Smooth muscle cell (in vitro differentiated cells): ENCODE measurements around the gene TRIM39. TPM values are rescaled to one million over a fixed set of nuclear protein-coding genes. Genes with fewer than 3 reads are reported as not detected.
A peak's percentile ranks its signal among the peaks of the same experiment; 100 is the strongest.

Source experiments
- DNase-seq: peaks from one replicate; lab custom pipeline; 2025; ENCODE audit not compliant: unreplicated experiment; lab: John Stamatoyannopoulos, UW
- H2AFZ ChIP-seq: fragments of 200-600 bp; sonication (generic); 2 replicates; pipeline ENCODE4 v1.6.0; 2016; ENCODE audit warnings: antibody characterized with exemption, low read depth, mild to moderate bottlenecking
- H3F3A ChIP-seq: fragments of 200-600 bp; sonication (generic); 2 replicates; pipeline ENCODE4 v1.6.0; 2017; ENCODE audit warnings: antibody characterized with exemption, low read depth
- H3K27ac ChIP-seq: fragments of 200-600 bp; sonication (generic); 2 replicates; pipeline ENCODE4 v1.5.1; 2016; ENCODE audit warnings: low read depth, mild to moderate bottlenecking
- H3K27me3 ChIP-seq: fragments of 200-600 bp; sonication (generic); 2 replicates; pipeline ENCODE4 v1.6.1; 2016; ENCODE audit warnings: low read depth, mild to moderate bottlenecking
- H3K36me3 ChIP-seq: fragments of 200-600 bp; sonication (generic); 2 replicates; pipeline ENCODE4 v1.5.1; 2016; ENCODE audit warnings: low read depth
- H3K4me1 ChIP-seq: fragments of 200-600 bp; sonication (generic); 2 replicates; pipeline ENCODE4 v1.5.1; 2016; ENCODE audit warnings: low read depth
- H3K4me2 ChIP-seq: fragments of 200-600 bp; sonication (generic); 2 replicates; pipeline ENCODE4 v1.6.0; 2016; ENCODE audit warnings: mild to moderate bottlenecking
- H3K4me3 ChIP-seq: fragments of 200-600 bp; sonication (generic); 2 replicates; pipeline ENCODE4 v1.5.1; 2016; ENCODE audit warnings: mild to moderate bottlenecking
- H3K79me2 ChIP-seq: fragments of 200-600 bp; sonication (generic); 2 replicates; pipeline ENCODE4 v1.6.0; 2016; ENCODE audit warnings: low read depth, mild to moderate bottlenecking
- H3K9ac ChIP-seq: fragments of 200-600 bp; sonication (generic); 2 replicates; pipeline ENCODE4 v1.6.0; 2016; ENCODE audit warnings: low read depth
- H3K9me3 ChIP-seq: fragments of 200-600 bp; sonication (generic); replicated peaks from 2 replicates; pipeline ENCODE4 v1.5.1; 2016; ENCODE audit warnings: low read depth
- H4K20me1 ChIP-seq: fragments of 200-600 bp; sonication (generic); 2 replicates; pipeline ENCODE4 v1.6.0; 2016; ENCODE audit warnings: low read depth
- CTCF ChIP-seq: fragments of 200-600 bp; sonication (generic); IDR thresholded peaks from 2 replicates; pipeline ENCODE4 v1.5.1; 2017; ENCODE audit warnings: borderline replicate concordance, mild to moderate bottlenecking, antibody characterized with exemption; ENCODE audit not compliant: insufficient read depth, poor library complexity, severe bottlenecking
- WGBS: methylation state at CpG from one replicate; pipeline ENCODE4 v1.1.7; 2016; ENCODE audit warnings: low lambda C conversion rate; 5-methylcytosine and 5-hydroxymethylcytosine counted together
- polyA plus RNA-seq: library from polyadenylated mRNA; unstranded; fragments of >200 nt; fragmentation: Nextera tagmentation; extraction: Ambion mirVana; gene quantifications from 2 replicates; pipeline ENCODE4 v1.2.1, GENCODE V29; 2016
- total RNA-seq: library from RNA; depleted of rRNA; stranded (reverse); fragments of >200 nt; gene quantifications from 2 replicates; pipeline ENCODE4 v1.2.3, GENCODE V29; 2014

The TRIM39 gene
- total and polyA plus RNA-seq, 2 experiments from 2014 or later: 12.4 to 22.6 TPM

- Histone ChIP-seq H3F3A (peaks cover 4% of the 10 kb centered on the region), H3K27me3 (no peaks in the 10 kb centered on the region), H3K4me1 (peaks cover 43% of the 10 kb centered on the region), H3K9ac (peak overlapping the region; percentile 40), H3K27ac (peak overlapping the region; percentile 100), H3K4me3 (no peak overlapping the region), H3K36me3 (no peaks in the 10 kb centered on the region), H4K20me1 (peaks cover 73% of the 10 kb centered on the region), H2AFZ (no peak overlapping the region), H3K79me2 (peaks cover 77% of the 10 kb centered on the region), H3K9me3 (no peaks in the 10 kb centered on the region), H3K4me2 (peak overlapping the region; percentile 98)
- no peak for TF ChIP-seq CTCF
- 52% methylated on average over 20 of the region's 20 CpGs for WGBS
- DNase-seq: no peak
Measured at GRCh38 chr6:30322527-30323501, 3.9 kb upstream of the TRIM39 start.

GRCh38 chr6:30323806-30324205, 2.9 kb upstream of the TRIM39 start:
- Histone ChIP-seq H3K4me2 (peak overlapping the region; percentile 98), H3K27ac (peak overlapping the region; percentile 100), H3K4me3 (peak overlapping the region; percentile 92), H3K9me3 (no peaks in the 10 kb centered on the region), H3K36me3 (no peaks in the 10 kb centered on the region), H3F3A (peaks cover 4% of the 10 kb centered on the region), H3K27me3 (no peaks in the 10 kb centered on the region), H3K9ac (peak overlapping the region; percentile 40), H4K20me1 (peaks cover 63% of the 10 kb centered on the region), H3K4me1 (peaks cover 43% of the 10 kb centered on the region), H2AFZ (no peak overlapping the region), H3K79me2 (peaks cover 70% of the 10 kb centered on the region)
- WGBS: 92% methylated on average over 1 of the region's 1 CpG
- DNase-seq: no peak
- TF ChIP-seq CTCF: no peak

- H2AFZ ChIP-seq: no peak overlapping the region
- 1% methylated on average over 10 of the region's 10 CpGs for WGBS
- peak overlapping the region; percentile 99 for H3K9ac ChIP-seq
- H3K9me3 ChIP-seq: no peaks in the 10 kb centered on the region
- peaks cover 49% of the 10 kb centered on the region for H4K20me1 ChIP-seq
- peaks cover 3% of the 10 kb centered on the region for H3K36me3 ChIP-seq
- H3F3A ChIP-seq: peaks cover 4% of the 10 kb centered on the region
- H3K79me2 ChIP-seq: peaks cover 55% of the 10 kb centered on the region
- no peaks in the 10 kb centered on the region for H3K27me3 ChIP-seq
- no peak for TF ChIP-seq CTCF
- peak overlapping the region; percentile 100 for H3K27ac ChIP-seq
- peak overlapping the region; percentile 92 for H3K4me3 ChIP-seq
- no peak for DNase-seq
- peaks cover 43% of the 10 kb centered on the region for H3K4me1 ChIP-seq
- peak overlapping the region; percentile 98 for H3K4me2 ChIP-seq
Measured at GRCh38 chr6:30325150-30325872, 1.4 kb upstream of the TRIM39 start.
